ENCODE measurements around the gene RGS17. TPM values are rescaled to one million over a fixed set of nuclear protein-coding genes. Genes with fewer than 3 reads are reported as not detected.
"Not testable (repeated sequence)": the region's sequence is repeated elsewhere in the genome, so short reads cannot be mapped to it uniquely, and the experiment has no call there.

The RGS17 gene
- total and polyA plus RNA-seq, 2 donors = 1.6 to 2.4 TPM

DNA sequence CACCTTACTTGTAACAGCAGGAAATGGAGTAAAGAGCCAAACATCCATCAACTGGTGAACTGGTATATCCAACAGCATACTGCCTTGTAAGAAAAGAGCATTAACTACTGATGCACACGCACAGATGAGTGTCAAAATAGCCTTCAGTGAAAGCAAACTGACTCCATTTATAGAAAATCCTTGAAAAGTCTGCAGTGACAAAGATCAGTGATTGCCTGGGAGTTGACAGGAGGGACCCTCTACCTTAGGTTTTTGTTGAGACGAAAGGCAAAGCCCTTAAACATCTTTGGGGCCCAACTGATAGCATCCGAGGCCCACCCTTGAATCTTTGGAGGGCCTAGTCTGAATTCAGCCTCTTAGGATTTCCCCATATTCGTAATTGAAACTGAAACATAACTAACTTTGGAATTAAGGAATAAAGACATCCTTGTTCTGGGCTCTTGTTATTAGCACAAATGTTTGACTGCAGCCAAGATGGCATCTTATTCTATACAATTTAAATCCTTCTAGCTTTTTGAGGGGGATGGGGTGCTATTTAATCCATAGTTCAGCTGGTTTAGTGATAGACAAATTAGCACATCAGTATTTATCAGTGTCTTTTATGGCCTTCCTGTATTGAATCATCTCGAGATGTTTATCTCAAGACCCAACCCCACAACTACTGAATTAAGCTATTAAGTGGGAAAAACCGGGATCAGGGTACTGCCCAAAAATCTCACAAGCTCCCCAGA lies 161.2 kb downstream of the RGS17 start:
- no peak for DNase-seq (ENCODE audit: low read depth in 6 of 9, low spot score in 9 of 9)
- H3K4me1 ChIP-seq (ENCODE audit: control insufficient read depth in 2 of 2, insufficient read depth in 2 of 2, low read length in 2 of 2) = peaks cover 0 to 2% of the 10 kb centered on the region in 2 donors
- no peaks in the 10 kb centered on the region for H3K27me3 ChIP-seq (ENCODE audit: control insufficient read depth in 2 of 2, insufficient read depth in 1 of 2, low read length in 1 of 2)
- H3K4me3 ChIP-seq (ENCODE audit: low read length in 2 of 2) = no peak overlapping the region
- H3K36me3 ChIP-seq (ENCODE audit: control insufficient read depth in 2 of 2, insufficient read depth in 2 of 2, low read length in 1 of 2) = peaks cover 8 to 53% of the 10 kb centered on the region in 2 donors
- no peak overlapping the region for H3K27ac ChIP-seq (ENCODE audit: low read depth in 1 of 2, low read length in 1 of 2)
- 99% methylated on average over 6 of the region's 6 CpGs for WGBS
- H3K9me3 ChIP-seq (ENCODE audit: control insufficient read depth in 2 of 2, insufficient read depth in 1 of 2, low read length in 1 of 2) = no peaks in the 10 kb centered on the region

DNA sequence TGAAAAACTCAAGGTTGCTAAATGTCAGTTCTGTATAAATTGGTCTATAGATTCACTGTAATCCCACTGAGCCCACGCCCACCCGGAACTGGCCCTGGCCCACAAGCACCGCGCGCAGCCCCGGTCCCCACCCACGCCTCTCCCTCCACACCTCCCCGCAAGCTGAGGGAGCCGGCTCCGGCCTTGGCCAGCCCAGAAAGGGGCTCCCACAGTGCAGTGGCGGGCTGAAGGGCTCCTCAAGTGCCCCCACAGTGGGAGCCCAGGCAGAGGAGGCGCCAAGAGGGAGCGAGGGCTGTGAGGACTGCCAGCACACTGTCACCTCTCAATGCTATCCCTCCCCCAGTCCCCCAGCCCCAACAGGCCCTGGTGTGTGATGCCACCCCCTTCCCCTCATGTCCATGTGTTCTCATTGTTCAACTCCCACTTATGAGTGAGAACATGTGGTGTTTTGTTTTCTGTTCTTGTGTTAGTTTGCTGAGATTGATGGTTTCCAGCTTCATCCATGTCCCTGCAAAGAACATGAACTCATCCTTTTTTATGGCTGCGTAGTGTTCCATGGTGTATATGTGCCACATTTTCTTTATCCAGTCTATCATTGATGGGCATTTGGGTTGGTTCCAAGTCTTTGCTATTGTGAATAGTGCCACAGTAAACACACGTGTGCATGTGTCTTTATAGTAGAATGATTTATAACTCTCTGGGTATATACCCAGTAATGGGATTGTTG lies 164.8 kb downstream of the RGS17 start:
- not testable (repeated sequence) for H3K27me3 ChIP-seq (ENCODE audit: control insufficient read depth in 2 of 2, insufficient read depth in 1 of 2, low read length in 1 of 2); DNase-seq (ENCODE audit: low read depth in 6 of 9, low spot score in 9 of 9); H3K4me3 ChIP-seq (ENCODE audit: low read length in 2 of 2); H3K4me1 ChIP-seq (ENCODE audit: control insufficient read depth in 2 of 2, insufficient read depth in 2 of 2, low read length in 2 of 2); H3K27ac ChIP-seq (ENCODE audit: low read depth in 1 of 2, low read length in 1 of 2); H3K9me3 ChIP-seq (ENCODE audit: control insufficient read depth in 2 of 2, insufficient read depth in 1 of 2, low read length in 1 of 2)
- peaks cover 7 to 19% of the 10 kb centered on the region in 2 donors for H3K36me3 ChIP-seq (ENCODE audit: control insufficient read depth in 2 of 2, insufficient read depth in 2 of 2, low read length in 1 of 2)
- WGBS = over 99% methylated on average over 15 of the region's 15 CpGs

DNA sequence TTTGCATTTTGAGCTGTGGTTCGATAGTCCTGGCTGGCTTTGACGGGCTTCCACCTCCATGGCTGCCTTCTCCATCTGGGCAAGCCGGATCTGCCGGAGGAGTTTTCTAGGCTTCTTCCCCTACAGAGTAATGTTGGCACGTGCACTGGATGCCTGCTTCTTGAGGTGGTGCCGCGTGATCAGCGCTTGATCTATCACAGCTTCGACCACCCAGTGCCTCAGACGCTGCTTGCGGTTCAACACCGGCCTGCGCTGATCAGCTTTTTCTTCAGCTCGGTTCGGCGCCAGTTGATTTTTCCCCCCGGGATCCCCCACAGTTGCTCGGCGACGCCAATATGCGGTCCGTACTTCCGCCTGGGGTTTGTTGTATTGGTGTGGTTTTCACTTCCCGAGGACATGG lies 171.7 kb downstream of the RGS17 start:
- no peak for DNase-seq (ENCODE audit: low read depth in 6 of 9, low spot score in 9 of 9)
- H3K4me1 ChIP-seq (ENCODE audit: control insufficient read depth in 2 of 2, insufficient read depth in 2 of 2, low read length in 2 of 2) = no peaks in the 10 kb centered on the region
- H3K27me3 ChIP-seq (ENCODE audit: control insufficient read depth in 2 of 2, insufficient read depth in 1 of 2, low read length in 1 of 2) = no peaks in the 10 kb centered on the region
- H3K27ac ChIP-seq (ENCODE audit: low read depth in 1 of 2, low read length in 1 of 2) = no peak overlapping the region
- no peaks in the 10 kb centered on the region for H3K9me3 ChIP-seq (ENCODE audit: control insufficient read depth in 2 of 2, insufficient read depth in 1 of 2, low read length in 1 of 2)
- WGBS = 95% methylated on average over 24 of the region's 24 CpGs
- no peaks in the 10 kb centered on the region for H3K36me3 ChIP-seq (ENCODE audit: control insufficient read depth in 2 of 2, insufficient read depth in 2 of 2, low read length in 1 of 2)
- H3K4me3 ChIP-seq (ENCODE audit: low read length in 2 of 2) = no peak overlapping the region

DNA sequence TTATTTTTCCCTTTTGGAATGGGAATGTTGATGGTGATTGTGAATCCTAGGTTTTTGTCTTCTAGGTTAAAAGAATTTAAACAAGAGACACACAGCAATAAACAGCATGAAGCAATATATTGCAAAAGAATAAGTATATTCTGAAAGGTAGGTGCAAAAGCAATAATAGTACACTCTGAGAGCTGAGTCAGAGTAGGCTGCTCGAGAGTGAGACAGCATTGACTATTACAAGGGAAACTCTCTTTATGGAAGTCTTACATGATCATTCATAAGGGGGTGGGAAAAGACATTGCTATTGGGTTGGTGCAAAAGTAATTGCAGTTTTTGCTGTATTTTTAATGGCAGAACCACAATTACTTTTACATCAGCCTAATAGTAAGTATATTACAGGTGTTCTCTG lies 173.3 kb downstream of the RGS17 start:
- H3K9me3 ChIP-seq (ENCODE audit: control insufficient read depth in 2 of 2, insufficient read depth in 1 of 2, low read length in 1 of 2) = no peaks in the 10 kb centered on the region
- H3K4me1 ChIP-seq (ENCODE audit: control insufficient read depth in 2 of 2, insufficient read depth in 2 of 2, low read length in 2 of 2) = no peaks in the 10 kb centered on the region
- H3K27ac ChIP-seq (ENCODE audit: low read depth in 1 of 2, low read length in 1 of 2) = no peak overlapping the region
- 97% methylated on average over 1 of the region's 1 CpG for WGBS
- no peak for DNase-seq (ENCODE audit: low read depth in 6 of 9, low spot score in 9 of 9)
- no peaks in the 10 kb centered on the region for H3K27me3 ChIP-seq (ENCODE audit: control insufficient read depth in 2 of 2, insufficient read depth in 1 of 2, low read length in 1 of 2)
- H3K36me3 ChIP-seq (ENCODE audit: control insufficient read depth in 2 of 2, insufficient read depth in 2 of 2, low read length in 1 of 2) = no peaks in the 10 kb centered on the region
- H3K4me3 ChIP-seq (ENCODE audit: low read length in 2 of 2) = no peak overlapping the region

Other genes starting within 250 kb of the RGS17 start
- 32.6 TPM for gene FBXO5, start 148.2 kb downstream of the RGS17 start, total RNA-seq
- gene FBXO5, start 148.2 kb downstream of the RGS17 start, polyA plus RNA-seq = 6.4 TPM
- 11.5 TPM for gene MTRF1L, start 128.6 kb downstream of the RGS17 start, total RNA-seq
- 10.0 TPM for gene MTRF1L, start 128.6 kb downstream of the RGS17 start, polyA plus RNA-seq